Measurements from ENCODE around the gene EDNRB.

GRCh38 chr13:77872995-77873394, 45.6 kb downstream of the EDNRB start:
- TF ChIP-seq CTCF (optimal IDR thresholded peaks at IDR 0.05 in 1 of 3, IDR thresholded peaks at IDR 0.05 in 1 of 3, conservative IDR thresholded peaks at IDR 0.05 in 1 of 3; ENCODE audit: extremely low read depth in 1 of 3, insufficient read depth in 2 of 3, low read length in 3 of 3), result no peak
- no peak for TF ChIP-seq EZH2 (IDR thresholded peaks at IDR 0.05; ENCODE audit: low read length)
